Fibroblast of skin of back (primary cell): ENCODE data around the gene CIB4. TPM values are rescaled to one million over a fixed set of nuclear protein-coding genes. Genes with fewer than 3 reads are reported as not detected.

ENCODE experiments used
- DNase-seq: peaks from one replicate; pipeline ENCODE4 v3.0.0-alpha.2; 2013
- polyA plus RNA-seq, 2 experiments: library from polyadenylated mRNA; unstranded; fragments of 120-200 nt; gene quantifications; one replicate each; pipeline ENCODE4 v1.2.1, GENCODE V29; 2013; ENCODE audit not compliant: insufficient read length in 2 of 2

The CIB4 gene
- polyA plus RNA-seq (2013, experiment 1 of 2; ENCODE audit: insufficient read length): not detected
- not detected for polyA plus RNA-seq (2013, experiment 2 of 2; ENCODE audit: insufficient read length)

- no peak for DNase-seq
Observed at GRCh38 chr2:26640781-26641564, at the start of gene CIB4. Gene CIB4 (minus strand): TSS chr2:26641366. CDS start chr2:26641314, 52 bp downstream.

GRCh38 chr2:26687801-26688200 lies 46.6 kb upstream of the CIB4 start:
- no peak for DNase-seq

- no peak for DNase-seq
Observed at GRCh38 chr2:26687328-26687727, 46.2 kb upstream of the CIB4 start.

DNA sequence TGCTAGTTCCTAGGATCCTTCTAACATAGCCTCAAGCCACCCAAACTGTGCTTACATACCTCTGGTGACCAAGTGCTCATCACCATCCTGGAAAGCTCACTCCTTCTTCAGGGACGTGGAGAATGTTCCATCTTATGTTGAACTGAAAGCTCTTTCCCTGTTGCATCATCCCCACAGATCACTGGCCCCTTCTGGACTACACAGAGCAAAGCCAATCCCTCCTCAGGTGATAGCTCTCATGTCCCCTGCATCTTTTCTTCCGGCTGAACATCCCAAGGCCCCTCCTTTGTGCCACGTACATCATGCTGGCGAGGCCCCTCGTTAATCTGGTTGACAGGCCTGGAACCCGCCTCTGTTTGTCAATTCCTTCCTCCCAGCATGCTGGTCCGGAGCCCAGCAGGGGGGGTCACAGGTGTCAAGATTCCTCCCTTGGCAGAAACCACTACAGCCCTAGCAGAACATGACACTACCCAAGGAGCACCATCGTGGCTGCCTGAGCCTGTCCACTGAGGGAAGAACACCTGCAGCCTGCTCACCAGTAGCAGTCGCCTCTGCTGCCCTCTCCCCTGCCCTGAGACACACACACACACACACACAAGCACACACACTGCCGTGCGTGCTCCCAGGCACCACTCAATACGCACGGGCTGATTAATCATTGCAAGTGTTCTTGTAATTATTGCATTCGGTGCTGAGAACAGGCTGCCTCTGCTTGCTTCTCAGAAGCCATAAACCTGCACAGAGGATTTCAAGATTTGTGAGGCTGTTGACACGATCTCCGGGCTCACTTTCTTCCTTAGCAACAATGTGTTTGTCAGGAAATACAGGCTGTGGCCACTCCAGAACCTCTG lies 45.0 kb upstream of the CIB4 start:
- DNase-seq: no peak

DNA sequence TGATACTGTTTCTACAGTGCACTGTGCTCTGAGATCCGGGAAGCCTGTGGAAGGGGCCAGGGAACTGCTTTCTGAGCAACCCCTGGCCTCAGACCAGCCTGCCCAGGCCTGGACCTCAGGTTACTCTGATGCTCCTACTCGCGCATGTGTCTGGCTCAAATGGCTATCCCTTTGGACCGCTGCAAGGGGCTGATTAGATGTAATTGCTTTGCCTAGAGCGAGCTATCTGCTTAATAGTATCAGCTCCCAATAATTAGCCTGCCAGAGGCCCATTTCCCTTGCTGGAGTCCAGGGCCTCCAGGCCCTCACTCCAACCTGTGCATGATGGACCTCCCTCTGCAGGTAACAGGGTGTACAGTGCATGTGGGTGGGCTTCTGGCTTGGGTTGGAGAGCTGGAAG lies 44.2 kb upstream of the CIB4 start:
- no peak for DNase-seq

GRCh38 chr2:26683583-26683982 lies 42.4 kb upstream of the CIB4 start:
- DNase-seq: no peak

DNA sequence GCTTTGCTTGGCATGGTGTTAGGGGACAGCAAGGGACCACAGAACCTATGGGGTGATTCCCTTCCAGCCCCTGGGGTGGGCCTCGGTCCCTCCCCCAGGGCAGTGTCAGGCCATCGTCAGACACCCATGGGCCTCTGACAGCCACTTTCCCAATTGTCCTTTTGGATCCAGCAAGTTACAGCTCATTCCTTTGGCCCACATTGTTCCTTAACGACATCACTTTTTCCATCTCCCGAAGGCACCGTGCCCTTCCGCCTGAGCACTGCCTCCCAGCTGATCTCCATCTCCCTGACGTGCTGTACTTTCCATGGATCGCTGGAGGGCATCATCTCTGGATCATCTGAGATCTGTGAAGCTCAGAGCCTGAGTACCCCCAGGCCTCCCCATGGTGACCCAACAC lies 41.0 kb upstream of the CIB4 start:
- DNase-seq: no peak

DNA sequence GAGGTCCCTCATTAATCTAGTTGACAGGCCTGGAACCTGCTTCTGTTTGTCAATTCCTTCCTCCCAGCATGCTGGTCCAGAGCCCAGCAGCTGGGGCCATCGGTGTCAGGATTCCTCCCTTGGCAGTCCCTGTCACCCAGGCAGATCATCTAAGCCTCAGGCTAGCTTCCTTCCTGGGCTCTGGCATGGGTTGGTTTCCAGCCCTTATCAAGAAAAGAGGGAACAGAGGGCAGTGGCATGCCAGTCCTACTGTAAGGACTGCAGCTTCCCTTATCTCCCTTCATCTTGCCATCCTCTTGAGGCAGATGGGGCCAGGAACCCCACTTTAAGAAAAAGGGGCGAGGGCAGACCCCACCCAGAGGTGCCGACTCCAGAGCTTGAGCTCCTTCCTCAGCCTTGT lies 40.5 kb upstream of the CIB4 start:
- DNase-seq: no peak

DNA sequence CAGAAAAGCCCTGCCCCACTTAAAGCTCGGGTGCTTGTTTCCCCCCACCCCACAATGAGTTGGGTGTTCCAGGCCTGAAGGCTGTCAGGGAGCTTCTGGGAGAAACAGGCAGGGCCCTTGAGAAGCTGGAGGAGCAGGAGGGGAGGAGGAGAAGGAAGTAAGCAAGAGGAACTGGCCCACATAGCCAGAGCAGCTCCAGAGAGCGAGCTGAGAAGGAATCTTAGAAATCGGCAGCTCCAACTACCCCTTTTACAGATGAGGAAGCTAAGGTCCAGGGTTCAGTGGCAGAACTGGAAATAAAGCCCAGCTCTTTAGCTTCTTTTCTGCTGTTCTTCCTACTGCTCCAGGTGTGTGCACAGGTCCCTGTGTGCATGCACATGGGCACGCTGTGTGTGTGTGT lies 38.7 kb upstream of the CIB4 start:
- no peak for DNase-seq

DNA sequence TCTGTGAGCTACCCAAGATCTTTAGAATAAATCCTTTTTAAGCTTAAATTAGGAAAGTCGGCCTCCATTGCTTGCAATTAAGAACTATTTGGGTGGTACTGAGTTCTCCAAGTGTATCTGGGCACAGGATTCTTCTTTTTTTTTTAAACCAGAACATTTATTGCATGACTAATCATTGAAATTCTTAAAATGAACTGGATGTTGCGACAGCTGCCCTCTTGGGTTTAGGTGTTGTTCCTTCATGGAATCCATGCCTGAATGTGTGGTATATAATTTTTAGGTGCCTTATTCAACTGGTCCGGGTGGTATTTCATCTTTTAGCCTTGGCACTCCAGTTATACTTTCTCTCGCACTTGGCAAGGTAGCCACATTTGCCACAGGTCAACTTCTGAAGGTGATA lies 36.9 kb upstream of the CIB4 start:
- no peak for DNase-seq

GRCh38 chr2:26675651-26676255 lies 34.6 kb upstream of the CIB4 start:
- no peak for DNase-seq

DNA sequence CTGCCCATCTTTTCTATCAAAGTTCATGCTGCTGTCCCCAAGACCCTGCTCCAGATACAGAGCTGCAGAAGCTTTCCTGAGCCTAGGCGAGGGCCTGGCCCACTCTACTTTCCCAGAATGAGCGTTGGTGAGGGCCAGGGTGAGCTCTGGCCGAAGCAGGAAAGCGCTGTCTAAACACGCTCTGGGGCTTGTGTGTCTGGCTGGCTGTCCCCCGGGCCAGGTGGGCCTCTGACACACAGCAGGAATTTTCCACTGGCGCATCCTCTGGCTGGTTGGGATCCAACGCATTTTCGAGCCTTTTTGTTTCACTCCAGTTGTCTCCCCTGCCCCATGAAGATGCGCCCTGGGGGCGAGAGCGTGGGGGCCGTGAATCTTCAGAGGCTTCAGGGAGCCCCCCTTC lies 33.6 kb upstream of the CIB4 start:
- DNase-seq: no peak

- DNase-seq: no peak
Observed at GRCh38 chr2:26674002-26674751, 33.0 kb upstream of the CIB4 start.

DNA sequence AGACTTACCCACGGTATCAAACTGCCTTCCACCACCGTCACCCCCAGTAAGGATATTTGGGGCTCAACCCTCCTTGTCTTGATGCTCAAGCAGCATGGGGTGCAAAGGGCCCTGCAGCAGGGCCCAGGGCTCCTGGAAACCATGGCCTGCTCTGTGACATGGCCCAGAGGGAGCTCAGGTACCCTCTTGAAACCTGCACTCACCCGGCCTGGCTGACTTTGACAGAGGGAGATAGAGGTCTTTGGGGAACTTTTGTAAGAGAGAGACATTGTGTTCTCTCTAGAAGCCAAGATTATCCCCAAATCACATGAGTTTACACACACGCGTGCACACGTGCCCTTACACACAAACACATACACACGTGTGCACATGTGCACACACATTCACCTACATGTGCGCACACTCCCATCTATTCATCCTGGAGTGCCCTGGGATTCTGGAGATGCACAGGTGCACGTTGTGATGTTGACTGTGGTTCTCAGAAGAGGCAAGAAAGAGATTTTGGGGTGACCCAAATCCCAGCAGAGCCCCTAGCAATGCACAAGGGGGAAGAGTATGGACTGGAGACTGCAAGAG lies 31.7 kb upstream of the CIB4 start:
- DNase-seq: no peak

- DNase-seq: no peak
Observed at GRCh38 chr2:26672112-26672817, 31.1 kb upstream of the CIB4 start.

- DNase-seq: no peak
Observed at GRCh38 chr2:26671691-26672090, 30.5 kb upstream of the CIB4 start.

DNA sequence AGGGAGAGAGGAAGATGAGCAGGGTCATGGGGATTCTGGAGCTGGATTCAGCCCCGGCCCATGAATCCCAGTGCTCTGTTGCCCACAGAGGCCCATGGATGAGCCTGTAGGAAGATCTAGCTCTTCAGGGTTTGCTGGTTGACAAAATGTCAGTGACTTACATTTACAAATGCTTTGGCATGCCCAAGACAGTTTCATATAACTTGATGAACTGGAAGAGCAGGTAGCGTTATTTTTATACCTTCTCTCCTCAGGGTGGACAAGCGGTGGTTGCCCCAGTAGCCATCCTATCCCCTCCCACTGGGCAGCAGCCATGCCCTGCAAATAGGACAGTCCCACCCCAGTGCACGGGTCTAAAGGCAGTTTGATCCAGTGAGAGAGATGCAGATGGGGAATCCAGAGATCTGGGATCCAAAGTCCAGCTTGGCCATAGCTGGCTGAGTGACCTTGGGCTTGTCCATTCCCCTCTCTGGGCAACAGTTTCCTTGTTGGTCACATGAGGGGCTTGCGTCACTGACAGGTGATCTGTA lies 29.8 kb upstream of the CIB4 start:
- DNase-seq: no peak

DNA sequence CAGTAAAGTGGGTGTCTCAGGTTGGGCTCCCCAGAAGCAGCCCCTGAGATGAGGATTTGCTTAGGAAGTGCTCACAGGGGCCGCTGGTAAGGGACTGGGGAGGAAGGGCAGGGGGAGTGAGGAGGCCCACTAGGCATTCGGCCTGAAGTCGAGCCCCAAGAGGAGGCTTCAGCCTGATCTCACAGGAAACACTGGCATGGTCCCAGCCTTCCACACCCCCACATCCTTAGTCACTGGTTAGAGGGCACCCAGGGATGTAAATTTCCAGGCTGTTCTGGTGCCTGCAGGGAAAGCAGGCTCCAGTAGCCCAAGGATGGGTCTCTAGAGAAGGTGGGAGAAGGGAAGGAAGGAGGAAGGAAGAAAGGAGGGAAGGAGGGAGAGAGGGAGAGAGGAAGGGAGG lies 29.0 kb upstream of the CIB4 start:
- no peak for DNase-seq

DNA sequence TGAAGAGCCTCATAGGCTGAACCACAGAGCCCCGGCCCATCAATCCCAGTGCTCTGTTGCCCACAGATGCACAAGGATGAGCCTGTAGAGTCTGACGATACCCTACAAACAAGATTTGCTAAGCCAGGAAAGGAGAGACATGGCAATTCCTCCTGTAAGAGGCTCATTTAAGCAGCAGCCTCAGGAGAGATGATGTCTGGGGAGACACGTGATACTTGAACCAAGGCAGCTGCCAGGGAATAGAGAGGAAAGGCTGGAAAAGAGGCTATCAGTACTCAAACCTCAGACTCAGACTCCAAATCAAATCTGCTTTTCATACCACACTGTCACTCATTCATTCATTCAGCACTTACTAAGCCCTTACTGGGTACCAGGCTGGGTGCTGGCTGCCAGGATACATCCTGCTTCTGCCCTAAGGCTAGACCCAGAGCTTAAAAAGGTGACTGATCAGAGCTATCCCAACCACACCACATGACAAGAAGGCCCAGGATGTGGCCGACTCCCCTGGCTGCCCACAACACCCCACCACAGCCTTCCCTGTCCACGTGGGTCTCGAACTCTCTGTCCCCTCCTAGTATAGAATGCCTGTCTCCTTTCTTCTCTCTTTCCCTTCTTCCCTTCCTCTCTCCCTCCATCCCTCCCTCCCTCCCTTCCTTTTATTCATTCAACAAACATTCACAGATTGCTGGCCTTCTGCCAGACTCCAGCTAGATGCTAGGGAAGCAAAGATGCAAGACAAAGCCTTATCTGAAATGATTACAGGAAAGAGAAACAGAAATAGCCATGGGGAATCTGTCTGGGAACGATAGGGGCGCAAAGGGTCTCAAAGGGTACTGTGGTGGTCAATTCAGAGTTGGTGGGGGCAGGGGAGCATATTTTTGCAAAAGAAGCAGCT lies 27.9 kb upstream of the CIB4 start:
- no peak for DNase-seq

DNA sequence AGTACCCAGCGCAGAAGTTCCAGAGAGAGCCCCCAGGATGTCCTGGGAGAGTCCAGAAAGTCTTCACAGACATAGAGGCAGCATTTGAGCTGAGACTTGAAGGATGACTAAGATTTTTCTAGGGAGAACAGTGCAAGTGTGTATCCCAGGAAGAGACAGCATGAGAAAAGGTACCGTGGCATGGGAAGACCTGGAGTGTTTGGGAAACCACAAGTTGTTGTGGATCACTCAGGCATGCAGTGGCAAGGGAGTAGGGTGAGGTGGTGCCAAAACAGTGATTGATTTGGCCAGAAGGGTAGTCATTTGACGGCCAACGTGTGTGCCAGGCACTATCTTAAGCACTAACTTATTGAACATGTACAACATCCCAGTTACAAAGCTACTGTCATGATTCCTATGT lies 26.9 kb upstream of the CIB4 start:
- DNase-seq: no peak
